VCaP (cell line): ENCODE measurements around the gene EVI5L.

Source experiments
- H3K27ac ChIP-seq: fragments of 450-650 bp; 2 replicates; pipeline ENCODE4 v1.5.1; 2017
- TF ChIP-seq, protein P1 (sequence below): fragments of 450-650 bp; conservative IDR thresholded peaks from 2 replicates; pipeline ENCODE4 v1.5.1; 2017; ENCODE audit warnings: mild to moderate bottlenecking, moderate library complexity

The EVI5L gene

DNA sequence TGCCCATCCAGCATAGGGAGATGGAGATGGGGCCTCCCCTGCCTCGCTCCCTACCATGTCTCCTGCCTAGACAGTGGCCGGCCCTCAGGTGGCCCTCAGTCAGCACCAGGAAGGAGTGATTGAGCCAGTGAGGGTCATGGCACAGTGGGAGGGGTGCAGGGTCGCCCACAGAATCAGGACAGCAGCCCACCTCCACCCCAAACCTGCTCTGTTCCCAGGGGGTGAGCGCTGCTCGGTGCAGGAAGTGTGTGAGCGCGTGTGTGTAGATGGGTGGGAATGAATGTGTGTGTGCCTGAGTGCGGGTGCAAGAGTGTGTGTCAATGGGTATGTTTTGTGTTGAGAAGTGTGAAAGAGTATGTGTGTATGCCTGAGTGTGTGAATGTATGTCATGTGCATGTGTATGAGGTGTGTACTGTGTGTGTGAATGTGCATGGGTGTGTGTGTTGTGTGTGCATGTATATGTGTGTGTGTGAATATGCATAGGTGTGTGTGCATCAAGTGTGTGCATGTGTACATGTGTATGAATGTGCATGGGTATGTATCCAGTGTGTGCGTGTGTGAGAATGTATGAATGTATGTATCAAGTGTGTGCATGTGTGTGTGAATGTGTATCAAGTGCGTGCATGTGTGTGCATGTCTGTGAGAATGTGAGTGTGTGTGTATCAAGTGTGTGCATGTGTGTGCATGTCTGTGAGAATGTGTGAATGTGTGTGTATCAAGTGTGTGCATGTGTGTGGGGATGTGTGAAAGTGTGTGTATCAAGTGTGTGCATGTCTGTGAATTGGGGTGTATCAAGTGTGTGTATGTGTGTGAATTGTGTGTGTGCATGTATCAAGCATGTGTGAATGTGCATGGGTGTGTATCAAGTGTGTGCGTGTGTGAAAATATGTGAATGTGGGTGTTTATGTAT, 12.0 kb downstream of the EVI5L start:
- TF ChIP-seq, protein P1, sequence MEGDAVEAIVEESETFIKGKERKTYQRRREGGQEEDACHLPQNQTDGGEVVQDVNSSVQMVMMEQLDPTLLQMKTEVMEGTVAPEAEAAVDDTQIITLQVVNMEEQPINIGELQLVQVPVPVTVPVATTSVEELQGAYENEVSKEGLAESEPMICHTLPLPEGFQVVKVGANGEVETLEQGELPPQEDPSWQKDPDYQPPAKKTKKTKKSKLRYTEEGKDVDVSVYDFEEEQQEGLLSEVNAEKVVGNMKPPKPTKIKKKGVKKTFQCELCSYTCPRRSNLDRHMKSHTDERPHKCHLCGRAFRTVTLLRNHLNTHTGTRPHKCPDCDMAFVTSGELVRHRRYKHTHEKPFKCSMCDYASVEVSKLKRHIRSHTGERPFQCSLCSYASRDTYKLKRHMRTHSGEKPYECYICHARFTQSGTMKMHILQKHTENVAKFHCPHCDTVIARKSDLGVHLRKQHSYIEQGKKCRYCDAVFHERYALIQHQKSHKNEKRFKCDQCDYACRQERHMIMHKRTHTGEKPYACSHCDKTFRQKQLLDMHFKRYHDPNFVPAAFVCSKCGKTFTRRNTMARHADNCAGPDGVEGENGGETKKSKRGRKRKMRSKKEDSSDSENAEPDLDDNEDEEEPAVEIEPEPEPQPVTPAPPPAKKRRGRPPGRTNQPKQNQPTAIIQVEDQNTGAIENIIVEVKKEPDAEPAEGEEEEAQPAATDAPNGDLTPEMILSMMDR: no peak
- no peak overlapping the region for H3K27ac ChIP-seq

DNA sequence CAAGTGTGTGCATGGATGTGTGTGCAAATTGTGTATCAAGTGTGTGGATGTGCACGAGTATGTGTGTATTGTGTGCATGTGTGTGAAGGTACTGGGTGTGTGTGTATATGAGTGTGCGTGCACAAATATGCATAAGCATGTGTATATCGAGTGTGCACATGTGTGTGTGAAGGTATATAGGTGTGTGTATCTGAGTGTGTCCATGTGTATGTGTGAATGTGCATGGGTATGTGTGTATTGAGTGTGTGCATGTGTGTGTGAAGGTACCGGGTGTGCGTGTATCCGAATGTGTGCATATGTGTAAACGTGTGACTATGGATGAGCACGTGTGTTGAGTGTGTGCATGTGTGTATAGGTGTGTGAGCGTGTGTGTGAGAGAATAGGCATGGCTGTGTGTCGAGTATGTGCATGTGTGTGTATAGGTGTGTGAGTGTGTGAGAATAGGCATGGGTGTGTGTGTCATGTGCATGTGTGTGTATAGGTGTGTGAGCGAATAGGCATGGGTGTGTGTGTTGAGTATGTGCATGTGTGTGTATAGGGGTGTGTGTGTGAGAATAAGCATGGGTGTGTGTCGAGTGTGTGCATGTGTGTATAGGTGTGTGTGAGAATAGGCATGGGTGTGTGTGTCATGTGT, 12.8 kb downstream of the EVI5L start:
- TF ChIP-seq, protein P1: no peak
- H3K27ac ChIP-seq: no peak overlapping the region

DNA sequence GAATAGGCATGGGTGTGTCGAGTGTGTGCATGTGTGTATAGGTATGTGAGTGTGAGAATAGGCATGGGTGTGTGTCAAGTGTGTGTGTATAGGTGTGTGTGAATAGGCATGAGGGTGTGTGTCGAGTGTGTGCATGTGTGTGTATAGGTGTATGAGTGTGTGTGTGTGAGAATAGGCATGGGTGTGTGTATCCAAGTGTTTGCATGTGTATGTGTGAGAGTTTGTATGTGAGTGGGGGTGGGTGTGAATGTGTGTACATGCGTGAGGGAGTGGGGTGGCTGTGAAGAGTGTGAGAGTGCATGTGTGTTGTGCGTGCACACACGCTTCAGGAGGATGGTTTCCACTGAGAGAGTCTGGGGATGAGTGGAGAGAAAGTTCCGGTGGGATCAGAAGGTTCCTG, 13.5 kb downstream of the EVI5L start:
- no peak overlapping the region for H3K27ac ChIP-seq
- TF ChIP-seq, protein P1: no peak

DNA sequence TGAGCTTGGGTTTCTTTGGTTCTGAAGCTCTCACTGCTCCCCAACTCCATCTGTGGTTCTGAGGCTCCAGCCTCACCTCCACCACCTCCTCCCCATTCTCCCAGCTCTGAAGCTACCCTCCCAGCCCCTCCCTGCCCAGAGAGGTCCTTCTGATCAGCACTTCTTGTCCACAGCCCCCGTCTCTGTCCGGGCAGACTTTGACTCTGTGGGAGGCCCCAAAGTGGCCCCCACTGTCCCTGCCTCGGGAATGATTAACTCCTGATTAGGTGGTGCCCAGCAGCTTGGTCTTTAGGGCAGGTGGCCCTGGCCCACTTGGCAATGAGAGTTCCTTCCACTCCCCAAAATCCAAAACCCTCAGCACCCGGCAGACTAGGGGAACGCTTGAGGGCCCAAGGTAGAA, 14.4 kb downstream of the EVI5L start:
- no peak overlapping the region for H3K27ac ChIP-seq
- TF ChIP-seq, protein P1: no peak

DNA sequence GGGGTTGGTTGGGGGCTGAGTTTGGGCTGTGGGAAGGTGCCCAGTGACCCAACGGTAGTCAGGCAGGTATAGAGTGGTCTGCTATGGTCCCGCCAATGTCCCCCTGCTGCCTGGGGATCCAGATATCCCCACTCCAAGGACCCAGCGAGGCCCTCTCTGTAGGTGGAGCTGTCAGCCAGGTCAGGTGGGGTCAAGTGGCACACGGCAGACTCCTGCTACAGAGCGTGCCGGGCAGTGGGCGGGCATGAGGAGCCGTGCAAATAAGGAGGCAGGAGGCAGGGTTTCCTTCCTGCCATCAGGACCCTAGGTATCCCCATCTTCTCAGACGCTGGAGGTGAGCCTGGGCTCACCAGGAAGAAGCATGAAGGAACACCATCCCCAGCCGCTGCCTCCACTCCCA, 14.9 kb downstream of the EVI5L start:
- TF ChIP-seq, protein P1: no peak
- H3K27ac ChIP-seq: no peak overlapping the region

DNA sequence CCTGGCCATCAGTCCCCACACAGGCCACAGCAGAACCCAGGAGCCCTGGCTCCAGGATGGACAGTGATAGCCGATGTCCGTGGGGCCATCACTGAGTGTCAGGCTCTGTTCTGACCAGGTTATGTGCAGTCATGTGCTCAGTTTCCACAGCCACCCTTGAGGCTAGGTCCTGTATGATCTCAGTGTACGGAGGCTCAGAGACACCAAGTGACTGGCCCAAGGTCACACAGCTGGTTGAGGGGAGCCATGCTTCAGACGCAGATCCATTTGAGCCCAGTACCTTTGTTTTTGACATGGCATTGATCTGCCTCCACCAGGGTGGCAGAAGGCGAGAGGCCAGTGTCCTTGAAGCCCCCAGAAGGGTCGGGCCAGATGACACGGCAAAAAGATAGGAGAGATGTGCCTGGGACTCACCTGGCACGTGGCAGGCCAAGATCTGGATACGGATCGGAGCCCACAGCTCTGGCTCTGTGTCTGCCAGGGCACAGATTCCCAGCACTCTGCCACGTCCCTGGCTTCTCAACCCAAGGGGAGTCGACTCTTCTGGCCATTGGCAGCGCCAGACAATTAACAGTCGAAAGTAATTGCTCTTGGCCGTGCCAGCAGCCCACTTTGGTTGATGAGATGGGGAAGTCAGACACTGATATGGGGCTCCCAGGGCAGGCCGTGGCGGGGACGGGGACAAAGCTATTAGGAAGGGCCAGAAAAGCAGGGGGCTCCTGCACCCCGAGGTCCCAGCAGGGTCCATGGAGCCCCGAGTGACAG, 15.6 kb downstream of the EVI5L start:
- no peak overlapping the region for H3K27ac ChIP-seq
- TF ChIP-seq, protein P1: no peak

DNA sequence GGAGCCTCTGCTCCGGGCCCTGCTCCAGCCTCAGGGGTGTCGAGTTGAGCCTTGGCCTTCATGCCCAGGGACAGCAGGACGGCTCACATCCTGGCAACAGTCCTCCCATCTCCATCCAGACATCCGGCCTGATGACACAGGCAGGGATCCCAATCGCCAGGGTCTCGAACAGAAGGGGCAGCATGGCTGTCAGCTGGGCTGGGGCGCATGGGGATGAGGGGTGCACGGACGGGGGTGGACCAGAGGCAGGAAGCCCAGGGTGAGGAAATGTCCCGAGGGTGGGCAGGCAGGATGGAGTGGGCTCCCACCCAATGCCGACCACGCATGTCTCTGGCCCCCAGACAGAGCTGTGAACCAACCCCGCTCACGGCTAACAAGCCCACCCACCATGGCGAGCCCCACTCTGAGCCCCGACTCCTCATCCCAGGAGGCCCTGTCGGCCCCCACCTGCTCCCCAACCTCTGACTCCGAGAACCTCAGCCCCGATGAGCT, 16.2 kb downstream of the EVI5L start:
- TF ChIP-seq, protein P1: no peak
- no peak overlapping the region for H3K27ac ChIP-seq
